ENCODE measurements around the gene PTP4A2. TPM values are rescaled to one million over a fixed set of nuclear protein-coding genes. Genes with fewer than 3 reads are reported as not detected.

PTP4A2 gene
- total and polyA plus RNA-seq, 2 of the 13 experiments (the other 11 are each of a cell fraction or from before 2014, with no cell fraction given), result 173 to 225 TPM

GRCh38 chr1:31897526-31898100, 40.6 kb downstream of the PTP4A2 start:
- Histone ChIP-seq H3K9me3 (ENCODE audit: low read length) (no peaks in the 10 kb centered on the region), H3K4me1 (ENCODE audit: insufficient read depth, low read length) (peaks cover 5% of the 10 kb centered on the region; the same call in 1 of the 2 replicates), H4K20me1 (ENCODE audit: insufficient read depth, low read length) (no peaks in the 10 kb centered on the region), H3K27ac (ENCODE audit: extremely low read length, insufficient read depth, low read length) (no peak overlapping the region), H2AFZ (ENCODE audit: low read length) (no peak overlapping the region), H3K36me3 (replicated peaks in 1 of 2; ENCODE audit: control insufficient read depth in 1 of 2, insufficient read depth in 2 of 2, low read length in 2 of 2) (no peaks in the 10 kb centered on the region), H3K79me2 (ENCODE audit: insufficient read depth, low read length) (no peaks in the 10 kb centered on the region), H3K4me2 (ENCODE audit: low read depth, low read length) (no peak overlapping the region), H3K4me3 (replicated peaks in 1 of 3; ENCODE audit: insufficient read depth in 1 of 3, low read depth in 2 of 3, low read length in 3 of 3) (no peak overlapping the region), H3K9ac (ENCODE audit: insufficient read depth, low read depth, low read length) (no peak overlapping the region), H3K27me3 (ENCODE audit: control insufficient read depth in 1 of 2, insufficient read depth in 2 of 2, low read length in 2 of 2) (no peaks in the 10 kb centered on the region)
- FAIRE-seq, result no peak
- CTCF ChIA-PET (ENCODE audit: low intra/inter-chr PET ratio, low total read pairs), result no interaction called here
- intact Hi-C loops (cut with micrococcal nuclease; ENCODE audit: unreplicated experiment) (no loop called here), in situ Hi-C loops (cut with HindIII; ENCODE audit: extremely low pct_ligation_motif_present, low pct_unique_long_range_greater_than_20kb) (no loop called here)
- no peak for DNase-seq (ENCODE audit: low spot score)
- POLR2A ChIA-PET, result no interaction called here
- 42% methylated on average over 3 of the region's 6 CpGs for WGBS (ENCODE audit: low lambda C conversion rate)
- BruUV-seq (replicated peaks), result no TSS peak
- no peak for ATAC-seq
- no peak for TF ChIP-seq TSC22D2 (CRISPR knock-in tag; IDR thresholded peaks at IDR 0.05; ENCODE audit: borderline replicate concordance)
- TF ChIP-seq, protein P1, sequence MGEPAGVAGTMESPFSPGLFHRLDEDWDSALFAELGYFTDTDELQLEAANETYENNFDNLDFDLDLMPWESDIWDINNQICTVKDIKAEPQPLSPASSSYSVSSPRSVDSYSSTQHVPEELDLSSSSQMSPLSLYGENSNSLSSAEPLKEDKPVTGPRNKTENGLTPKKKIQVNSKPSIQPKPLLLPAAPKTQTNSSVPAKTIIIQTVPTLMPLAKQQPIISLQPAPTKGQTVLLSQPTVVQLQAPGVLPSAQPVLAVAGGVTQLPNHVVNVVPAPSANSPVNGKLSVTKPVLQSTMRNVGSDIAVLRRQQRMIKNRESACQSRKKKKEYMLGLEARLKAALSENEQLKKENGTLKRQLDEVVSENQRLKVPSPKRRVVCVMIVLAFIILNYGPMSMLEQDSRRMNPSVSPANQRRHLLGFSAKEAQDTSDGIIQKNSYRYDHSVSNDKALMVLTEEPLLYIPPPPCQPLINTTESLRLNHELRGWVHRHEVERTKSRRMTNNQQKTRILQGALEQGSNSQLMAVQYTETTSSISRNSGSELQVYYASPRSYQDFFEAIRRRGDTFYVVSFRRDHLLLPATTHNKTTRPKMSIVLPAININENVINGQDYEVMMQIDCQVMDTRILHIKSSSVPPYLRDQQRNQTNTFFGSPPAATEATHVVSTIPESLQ (CRISPR knock-in tag; conservative IDR thresholded peaks at IDR 0.05), result no peak
- no peak for TF ChIP-seq SP1 (IDR thresholded peaks at IDR 0.05)
- no peak for TF ChIP-seq SP1 (CRISPR knock-in tag; IDR thresholded peaks at IDR 0.05)
- no peak for TF ChIP-seq ZNF776 (CRISPR knock-in tag; IDR thresholded peaks at IDR 0.05)
- no peak for TF ChIP-seq AHDC1 (CRISPR knock-in tag; IDR thresholded peaks at IDR 0.05; ENCODE audit: borderline replicate concordance)
- TF ChIP-seq CSRNP1 (CRISPR knock-in tag; IDR thresholded peaks at IDR 0.05), result no peak
- TF ChIP-seq ZNF7 (CRISPR knock-in tag; IDR thresholded peaks at IDR 0.05), result no peak
- no peak for TF ChIP-seq ZNF496 (CRISPR knock-in tag; IDR thresholded peaks at IDR 0.05; ENCODE audit: insufficient replicate concordance)
- no peak for TF ChIP-seq GZF1 (CRISPR knock-in tag; IDR thresholded peaks at IDR 0.05)
- no peak for TF ChIP-seq IKZF4 (CRISPR knock-in tag; IDR thresholded peaks at IDR 0.05; ENCODE audit: borderline replicate concordance, low read depth, not compliant biosample characterization)
- no peak for TF ChIP-seq REL (CRISPR knock-in tag; conservative IDR thresholded peaks at IDR 0.05)
- TF ChIP-seq ATF7-NPFF (CRISPR knock-in tag; IDR thresholded peaks at IDR 0.05; ENCODE audit: low read depth), result no peak
- no peak for TF ChIP-seq YEATS4 (CRISPR knock-in tag; IDR thresholded peaks at IDR 0.05; ENCODE audit: borderline replicate concordance)
- TF ChIP-seq TCF12 (IDR thresholded peaks at IDR 0.05), result no peak
- TF ChIP-seq TCF12 (CRISPR knock-in tag; IDR thresholded peaks at IDR 0.05), result no peak

Measured in HepG2 (cell line).